Measurements from ENCODE around the gene ADAMTSL4.
"Not testable (repeated sequence)": the region's sequence is repeated elsewhere in the genome, so short reads cannot be mapped to it uniquely, and the experiment has no call there.

ADAMTSL4 gene

GRCh38 chr1:150562446-150563339 lies 13.5 kb downstream of the ADAMTSL4 start:
- TF ChIP-seq CTCF (conservative IDR thresholded peaks at IDR 0.05; ENCODE audit: control insufficient read depth, insufficient read depth, low read depth, low read length): no peak
- no peak for DNase-seq (ENCODE audit: low read depth)
- no peak overlapping the region for H3K4me3 ChIP-seq (ENCODE audit: control insufficient read depth, low read depth, low read length)

GRCh38 chr1:150563340-150564038 lies 14.3 kb downstream of the ADAMTSL4 start:
- TF ChIP-seq CTCF (conservative IDR thresholded peaks at IDR 0.05; ENCODE audit: control insufficient read depth, insufficient read depth, low read depth, low read length): no peak
- DNase-seq (ENCODE audit: low read depth): peak; percentile 50
- H3K4me3 ChIP-seq (ENCODE audit: control insufficient read depth, low read depth, low read length): no peak overlapping the region

- H3K4me3 ChIP-seq (ENCODE audit: control insufficient read depth, low read depth, low read length): no peak overlapping the region
- TF ChIP-seq CTCF (conservative IDR thresholded peaks at IDR 0.05; ENCODE audit: control insufficient read depth, insufficient read depth, low read depth, low read length): no peak
Observed at GRCh38 chr1:150564051-150564991, 15.1 kb downstream of the ADAMTSL4 start.

GRCh38 chr1:150565240-150565991 lies 16.2 kb downstream of the ADAMTSL4 start:
- not testable (repeated sequence) for H3K4me3 ChIP-seq (ENCODE audit: control insufficient read depth, low read depth, low read length); DNase-seq (ENCODE audit: low read depth)

More at GRCh38 chr1:150564051-150564991, 15.1 kb downstream of the ADAMTSL4 start:
- DNase-seq (ENCODE audit: low read depth): peak; percentile 80

GRCh38 chr1:150566589-150567340 lies 17.6 kb downstream of the ADAMTSL4 start:
- H3K4me3 ChIP-seq (ENCODE audit: control insufficient read depth, low read depth, low read length): no peak overlapping the region
- no peak for TF ChIP-seq CTCF (conservative IDR thresholded peaks at IDR 0.05; ENCODE audit: control insufficient read depth, insufficient read depth, low read depth, low read length)
- no peak for DNase-seq (ENCODE audit: low read depth)

- DNase-seq (ENCODE audit: low read depth): peak; percentile 55
- TF ChIP-seq CTCF (conservative IDR thresholded peaks at IDR 0.05; ENCODE audit: control insufficient read depth, insufficient read depth, low read depth, low read length): no peak
- H3K4me3 ChIP-seq (ENCODE audit: control insufficient read depth, low read depth, low read length): peak overlapping the region; percentile 15
Observed at GRCh38 chr1:150567341-150567716, 18.1 kb downstream of the ADAMTSL4 start.

Data from fibroblast of mammary gland (primary cell).